HG03103 (cell line): ENCODE results near the gene SNAP29.
"Not testable (repeated sequence)": the region's sequence is repeated elsewhere in the genome, so short reads cannot be mapped to it uniquely, and the experiment has no call there.

Source experiments
- ATAC-seq: cut with Tn5 transposase; IDR thresholded peaks from one replicate; pipeline ENCODE4 v1.9.1; 2021; ENCODE audit warnings: low read depth; ENCODE audit not compliant: unreplicated experiment

The SNAP29 gene

DNA sequence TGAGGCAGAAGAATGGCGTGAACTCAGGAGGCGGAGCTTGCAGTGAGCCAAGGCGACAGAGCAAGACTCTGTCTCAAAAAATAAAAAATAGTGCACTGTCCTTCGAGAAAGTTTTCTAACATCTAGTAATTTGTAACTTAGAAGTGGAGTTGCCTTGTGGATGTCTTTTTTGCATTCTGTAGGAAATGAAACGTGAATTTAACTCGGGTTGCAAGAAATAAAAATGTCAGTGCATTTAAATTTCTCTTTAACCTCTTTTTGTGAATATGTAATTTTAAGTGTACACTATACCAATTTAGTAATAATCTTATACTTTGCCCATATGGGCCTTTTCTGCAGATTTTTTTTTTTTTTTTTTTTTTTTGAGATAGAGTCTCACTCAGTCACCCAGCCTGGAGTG is 32.2 kb downstream of the SNAP29 start:
- no peak for ATAC-seq

- ATAC-seq, result not testable (repeated sequence)
These were observed 38.9 kb downstream of the SNAP29 start for GRCh38 chr22:20897737-20898136.

DNA sequence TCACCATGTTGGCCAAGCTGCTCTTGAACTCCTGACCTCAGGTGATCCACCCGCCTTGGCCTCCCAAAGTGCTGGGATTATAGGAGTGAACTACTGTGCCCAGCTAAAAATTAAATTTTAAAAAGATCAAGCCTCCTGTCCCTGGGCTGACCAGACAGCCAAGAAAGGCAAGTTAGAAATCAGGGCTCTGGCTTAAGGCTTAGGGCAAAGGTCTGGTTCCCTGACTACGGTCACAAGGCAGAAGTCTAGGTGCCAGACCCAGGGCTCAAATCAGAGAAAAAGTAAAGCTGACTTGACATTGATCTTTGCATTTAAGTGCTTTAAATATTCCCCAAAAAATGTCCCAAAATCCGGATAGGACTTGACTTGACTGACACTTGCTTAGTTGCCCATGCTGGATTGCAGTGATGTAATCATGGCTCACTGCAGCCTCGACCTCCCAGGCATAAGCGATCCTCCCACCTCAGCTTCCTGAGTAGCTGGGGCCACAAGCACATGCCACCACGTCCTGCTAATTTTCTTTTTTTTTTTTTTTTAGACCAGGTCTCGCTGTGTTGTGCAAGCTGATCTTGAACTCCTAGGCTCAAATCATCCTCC is 41.1 kb downstream of the SNAP29 start:
- no peak for ATAC-seq

GRCh38 chr22:20901093-20902033 is 42.6 kb downstream of the SNAP29 start:
- not testable (repeated sequence) for ATAC-seq

DNA sequence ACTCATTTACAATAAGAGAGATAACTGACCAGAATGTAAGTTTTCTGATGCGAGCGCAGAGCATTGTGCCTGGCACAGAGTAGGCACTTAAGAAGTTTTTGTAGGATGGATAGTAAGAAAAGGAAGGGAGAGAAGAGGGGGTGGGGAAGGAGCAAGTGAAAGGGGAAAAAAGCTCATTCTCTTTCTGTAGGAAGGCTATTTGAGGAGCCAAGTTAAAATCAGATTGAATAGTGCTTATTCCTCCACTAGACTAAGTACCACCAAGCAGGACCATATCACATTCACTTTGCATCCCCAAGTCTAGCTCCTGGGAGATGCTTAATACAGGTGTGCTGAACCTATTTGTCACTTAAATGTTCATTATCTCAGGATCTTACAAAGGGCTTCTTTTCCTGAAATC is 44.3 kb downstream of the SNAP29 start:
- no peak for ATAC-seq

DNA sequence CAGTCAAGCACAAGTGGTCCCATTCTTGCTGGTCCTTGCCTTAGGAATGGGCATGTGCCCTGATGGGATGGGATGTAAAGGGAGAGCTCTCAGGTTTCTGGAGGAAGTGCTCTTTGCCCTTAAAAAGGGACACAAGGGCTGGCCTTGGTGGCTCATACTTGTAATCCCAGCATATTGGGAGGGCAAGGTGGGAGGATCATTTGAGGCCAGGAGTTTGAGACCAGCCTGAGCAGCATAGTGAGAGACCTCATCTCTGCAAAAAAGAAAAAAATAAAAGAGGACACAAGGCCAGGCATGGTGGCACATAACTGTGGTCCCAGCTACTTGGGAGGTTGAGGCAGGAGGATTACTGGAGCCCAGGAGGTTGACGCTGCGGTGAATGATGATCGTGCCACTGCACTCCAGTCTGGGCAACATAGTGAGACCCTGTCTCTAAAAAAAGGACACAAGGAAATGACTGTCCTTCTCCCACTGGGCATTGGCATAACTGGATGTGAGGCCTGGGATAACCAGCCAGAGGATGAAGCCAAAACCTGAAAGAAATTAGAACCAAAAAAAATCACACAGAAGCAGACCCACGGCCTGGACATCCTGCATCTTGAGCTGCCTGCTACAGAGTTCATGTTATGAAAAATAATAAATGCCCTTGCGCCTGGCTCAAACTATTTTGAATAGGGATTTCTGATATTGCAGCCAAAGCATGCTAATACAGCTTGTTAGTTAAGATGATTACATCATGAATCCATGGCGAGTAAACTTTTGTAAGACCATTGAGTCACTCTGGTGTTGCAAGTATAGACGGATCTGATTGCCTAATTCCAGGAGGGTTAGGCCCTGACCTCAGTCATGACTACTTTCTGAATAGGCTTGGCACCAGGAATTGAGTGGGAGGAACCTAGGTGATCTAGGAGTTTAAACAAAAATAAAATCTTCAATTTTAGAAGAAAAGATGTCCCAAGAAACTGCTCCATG is 45.5 kb downstream of the SNAP29 start:
- ATAC-seq, result no peak

DNA sequence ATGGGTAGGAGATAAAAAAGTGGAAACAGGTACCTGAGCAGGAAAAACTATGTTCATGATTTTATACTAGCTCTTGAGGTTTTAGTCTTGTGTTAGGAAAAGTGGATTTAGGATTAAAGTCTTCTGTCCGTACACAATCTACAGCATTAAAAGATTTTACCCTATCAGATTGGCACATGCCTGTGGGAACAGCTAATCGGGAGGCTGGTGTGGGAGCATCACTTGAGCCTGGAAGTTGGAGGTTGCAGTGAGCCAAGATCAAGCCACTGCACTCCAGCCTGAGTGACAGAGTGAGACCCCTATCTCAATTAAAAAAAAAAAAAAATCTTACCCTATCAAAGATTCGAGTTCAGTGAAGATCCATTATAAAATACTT is 46.2 kb downstream of the SNAP29 start:
- no peak for ATAC-seq

DNA sequence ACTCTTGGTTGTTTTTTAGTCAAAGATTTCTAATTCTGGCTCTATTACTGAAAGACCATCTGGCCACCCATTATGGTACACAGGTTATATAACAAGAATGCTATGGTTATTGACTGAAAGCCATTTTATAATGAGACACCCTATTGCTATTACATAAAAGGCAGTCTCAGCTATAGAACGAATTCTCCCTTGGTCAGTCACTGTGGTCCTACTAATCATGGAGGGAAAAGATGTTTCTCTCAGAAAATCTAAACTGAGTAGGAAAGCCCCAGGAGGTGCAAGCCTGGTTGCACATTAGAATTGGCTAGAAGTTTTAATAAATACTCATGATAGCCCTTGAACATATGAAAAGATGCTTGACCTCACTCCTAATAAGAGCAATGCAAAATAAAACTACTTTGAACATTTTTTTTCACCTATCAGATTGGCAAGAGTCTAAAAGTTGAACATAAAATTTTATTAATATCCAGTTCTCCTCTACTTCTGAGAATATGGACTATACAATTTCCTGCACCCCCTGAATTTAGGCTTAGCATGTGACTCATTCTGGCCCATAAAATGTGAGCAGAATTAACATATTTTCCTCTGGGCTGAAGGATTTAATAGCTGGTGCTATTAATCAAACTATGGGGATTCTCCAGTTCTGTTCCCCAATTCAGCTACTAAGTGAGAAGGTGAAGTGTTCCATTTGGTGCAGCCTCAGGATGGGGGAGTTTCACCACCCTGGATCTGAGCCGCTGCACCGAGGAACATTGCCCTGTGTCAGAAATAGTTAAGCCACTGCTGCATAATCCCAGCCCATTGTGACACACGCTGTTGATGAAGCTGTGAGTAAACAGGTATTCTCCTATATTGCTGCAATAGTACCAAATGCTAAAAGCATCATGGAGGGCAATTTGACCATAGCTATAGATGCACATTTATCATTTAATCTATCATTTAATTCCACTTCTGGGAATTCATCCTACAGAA is 46.9 kb downstream of the SNAP29 start:
- no peak for ATAC-seq

- ATAC-seq, result no peak
These were observed 47.6 kb downstream of the SNAP29 start for GRCh38 chr22:20906387-20906767.

DNA sequence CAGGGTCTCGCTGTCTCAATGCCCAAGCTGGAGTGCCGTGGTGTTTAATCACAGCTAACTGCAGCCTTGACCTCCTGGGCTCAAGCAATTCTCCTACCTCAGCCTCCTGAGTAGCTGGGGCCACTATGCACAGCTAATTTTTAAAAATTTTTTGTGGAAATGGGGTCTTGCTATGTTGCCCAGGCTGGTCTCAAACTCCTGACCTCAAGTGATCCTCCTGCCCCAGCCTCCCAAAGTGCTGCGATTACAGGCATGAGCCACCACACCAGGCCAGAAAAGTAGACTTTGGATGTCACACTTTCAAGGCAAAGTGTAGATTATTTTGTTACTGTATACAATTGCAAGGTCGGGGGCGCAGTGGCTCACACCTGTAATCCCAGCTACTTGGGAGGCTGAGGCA is 49.9 kb downstream of the SNAP29 start:
- not testable (repeated sequence) for ATAC-seq

GRCh38 chr22:20909543-20910303 is 50.9 kb downstream of the SNAP29 start:
- no peak for ATAC-seq

DNA sequence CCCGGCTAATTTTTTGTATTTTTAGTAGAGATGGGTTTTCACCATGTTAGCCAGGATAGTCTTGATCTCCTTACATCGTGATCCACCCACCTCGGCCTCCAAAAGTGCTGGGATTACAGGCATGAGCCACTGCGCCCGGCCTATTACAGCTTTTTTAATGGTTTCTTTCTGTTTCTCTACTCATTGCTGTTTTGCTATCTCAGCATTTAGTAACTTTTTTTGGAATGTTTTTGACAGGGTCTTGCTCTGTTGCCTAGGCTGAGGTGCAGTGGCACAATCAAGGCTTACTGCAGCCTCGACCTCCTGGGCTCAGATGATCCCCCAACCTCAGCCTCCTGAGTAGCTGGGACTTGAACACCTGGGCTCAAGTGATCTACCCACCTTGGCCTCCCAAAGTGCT is 53.7 kb downstream of the SNAP29 start:
- ATAC-seq, result no peak

- ATAC-seq, result peak; percentile 85
These were observed 58.4 kb downstream of the SNAP29 start, which contains the start of gene CRKL for GRCh38 chr22:20916916-20917810. CRKL (plus strand) TSS chr22:20917407; CDS start chr22:20917935, 528 bp downstream.

GRCh38 chr22:20918663-20919218 is 59.9 kb downstream of the SNAP29 start:
- no peak for ATAC-seq

DNA sequence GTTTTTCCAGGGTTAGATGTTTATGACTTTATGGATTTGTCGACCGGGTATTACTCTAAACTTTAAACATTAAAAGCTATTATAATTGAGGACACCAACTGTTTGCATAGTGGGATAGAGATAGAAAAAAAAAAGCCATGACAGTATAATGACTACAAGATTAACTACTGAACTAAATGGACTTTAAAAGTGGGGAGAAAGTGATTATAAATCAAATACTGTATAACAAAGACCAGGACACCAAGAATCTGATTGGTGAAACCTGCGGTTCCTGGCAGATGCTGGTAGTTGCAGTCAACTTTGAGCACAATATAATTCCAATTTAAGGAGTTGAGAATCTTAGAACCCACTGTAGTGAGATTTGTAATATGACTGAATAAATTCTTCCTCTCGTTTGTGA is 60.9 kb downstream of the SNAP29 start:
- no peak for ATAC-seq

GRCh38 chr22:20920881-20921203 is 62.0 kb downstream of the SNAP29 start:
- ATAC-seq, result no peak

DNA sequence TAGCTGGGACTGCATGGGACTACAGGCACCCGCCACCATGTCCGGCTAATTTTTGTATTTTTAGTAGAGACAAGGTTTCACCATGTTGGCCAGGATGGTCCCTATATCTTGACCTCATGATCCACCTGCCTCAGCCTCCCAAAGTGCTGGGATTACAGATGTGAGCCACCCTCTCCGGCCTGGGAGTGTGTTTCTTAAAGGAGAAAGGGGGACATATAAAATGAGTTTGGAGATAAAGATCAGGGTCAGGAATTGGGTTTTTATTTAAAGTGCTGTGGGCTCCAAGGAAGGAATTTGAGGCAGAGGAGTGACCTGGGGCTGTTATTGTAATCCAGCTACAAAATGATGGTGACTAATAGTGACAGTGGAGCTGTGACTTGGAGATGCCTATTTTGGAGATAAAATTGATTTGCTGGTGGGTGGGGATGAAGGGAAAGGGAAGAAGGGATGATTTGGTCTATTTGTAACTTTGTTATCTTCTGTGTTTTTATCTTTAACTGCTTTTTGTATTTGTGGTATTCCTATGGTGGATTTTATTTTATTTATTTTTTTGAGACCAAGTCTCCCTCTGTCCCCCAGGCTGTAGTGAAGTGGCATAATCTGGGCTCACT is 63.4 kb downstream of the SNAP29 start:
- no peak for ATAC-seq
